Vein endothelial cell (primary cell): Measurements from ENCODE around the gene RCOR3. TPM values are rescaled to one million over a fixed set of nuclear protein-coding genes. Genes with fewer than 3 reads are reported as not detected.

Experiments
- total RNA-seq: library from RNA; depleted of rRNA; stranded (reverse); fragments of >200 nt; gene quantifications from 2 replicates; pipeline ENCODE4 v1.2.3, GENCODE V29; 2012

Gene RCOR3
- total RNA-seq: 19.3 and 21.9 TPM in 2 replicates

DNA sequence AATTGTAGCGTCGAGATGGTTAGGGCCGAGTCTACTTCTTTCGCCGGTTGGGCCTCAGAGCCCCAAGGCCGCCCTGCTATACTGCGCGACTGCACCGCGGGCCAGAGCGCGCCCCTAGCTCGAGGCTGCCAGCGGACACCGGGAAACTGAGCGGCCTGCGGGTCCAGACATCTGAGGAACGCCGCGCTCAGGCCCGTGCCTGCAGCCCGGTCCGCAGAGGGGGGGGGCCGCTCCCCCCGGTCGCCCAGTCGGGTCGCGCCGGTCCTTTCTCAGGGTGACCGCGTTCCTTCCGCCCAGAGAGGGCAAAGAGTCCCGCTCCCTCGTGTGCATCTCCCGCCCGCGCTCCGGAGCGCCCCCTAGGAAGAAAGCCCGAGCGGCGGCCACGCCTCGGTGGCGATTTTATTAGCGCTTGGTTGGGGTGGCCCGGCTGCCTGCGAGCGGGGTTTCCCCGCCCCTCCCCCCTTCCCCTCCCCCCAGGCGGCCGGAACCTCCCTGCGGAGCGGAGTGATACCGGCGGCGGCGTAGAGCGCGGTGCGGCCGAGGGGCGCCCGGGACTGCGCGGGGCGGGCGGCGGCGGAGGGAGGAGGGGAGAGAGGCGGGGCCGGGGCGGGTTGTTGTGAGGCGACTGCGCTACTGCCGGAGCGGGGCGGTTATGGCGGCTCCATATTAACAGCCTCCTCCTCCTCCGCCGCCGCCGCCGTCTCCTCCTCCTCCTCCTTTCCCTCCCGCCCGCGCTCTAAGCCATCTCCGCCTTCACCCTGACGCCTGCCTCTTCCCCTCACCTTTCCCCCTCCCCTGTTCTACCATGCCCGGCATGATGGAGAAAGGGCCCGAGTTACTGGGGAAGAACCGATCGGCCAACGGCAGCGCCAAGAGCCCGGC, at the start of gene RCOR3:
Gene RCOR3, plus strand, starts transcription at position 611 of the 882 bp plus-strand sequence. Its CDS starts 195 bp downstream, at position 806.

DNA sequence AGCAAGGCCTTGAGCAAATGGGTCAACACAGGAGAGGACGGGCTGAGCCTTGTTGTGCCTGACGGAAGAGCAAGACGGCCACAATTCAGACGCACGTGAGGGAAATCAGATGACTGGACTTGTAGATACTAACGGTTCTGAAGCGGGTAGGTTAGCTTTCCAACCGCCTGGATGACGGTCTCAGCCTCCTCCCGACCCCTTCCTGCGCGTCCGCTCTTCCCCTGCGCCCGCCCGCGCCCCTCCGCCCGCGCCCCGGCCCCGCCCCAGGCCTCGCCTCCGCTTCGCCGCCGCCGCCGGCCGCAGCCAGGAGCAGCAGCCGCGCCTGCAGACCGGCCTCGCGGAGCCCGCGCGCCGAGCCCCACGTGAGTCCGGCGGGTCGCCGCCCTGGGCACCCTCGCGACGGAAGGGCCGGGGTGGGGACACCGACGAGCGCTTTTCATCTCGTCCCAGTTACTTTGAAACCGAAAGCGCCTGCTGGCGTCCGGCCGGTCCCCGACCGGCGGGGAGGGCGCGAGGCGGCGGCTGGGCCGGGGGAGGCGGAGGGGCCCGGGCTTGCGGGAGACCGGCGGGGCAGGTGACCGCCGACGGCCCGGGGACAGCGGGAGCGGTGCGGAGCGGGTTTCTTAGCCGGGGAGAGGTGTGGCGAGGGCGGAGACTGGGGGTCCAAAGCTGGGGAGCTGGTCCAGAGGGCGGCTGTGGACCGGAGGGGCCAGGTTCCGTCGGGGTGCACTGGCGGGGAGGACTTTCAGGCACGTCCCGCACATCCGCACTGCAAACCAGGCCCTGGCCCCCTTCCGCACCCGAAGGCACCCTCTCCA, 67.6 kb downstream of the RCOR3 start, which contains the start of gene TRAF5:
Gene TRAF5, plus strand, starts transcription at position 306 of the 818 bp plus-strand sequence. CDS start 26,407 bp downstream, outside the sequence.

Other genes starting within 250 kb of the RCOR3 start
- 0.10 TPM in 1 of 2 replicates, not detected in the other for gene KCNH1, start 125.2 kb upstream of the RCOR3 start, total RNA-seq
- 13.7 and 14.9 TPM in 2 replicates for gene TRAF5, start 67.5 kb downstream of the RCOR3 start, total RNA-seq
- not detected in 2 replicates for gene RD3, start 232.8 kb downstream of the RCOR3 start, total RNA-seq